Activated CD4-positive, alpha-beta T cell treated with anti-CD3 and anti-CD28 coated beads, Interleukin-2, amount 10 ng/mL, durations not matched to agents 24 days and 14 days (primary cell): Measurements from ENCODE around the gene MRPS34. TPM values are rescaled to one million over a fixed set of nuclear protein-coding genes. Genes with fewer than 3 reads are reported as not detected.

Experiments
- DNase-seq: peaks from one replicate; pipeline ENCODE4 v3.0.0; 2022
- H3K27ac Mint-ChIP-seq: one replicate; pipeline ENCODE4 v1.8.0; 2022; ENCODE audit warnings: mild to moderate bottlenecking, mixed read lengths
- H3K27me3 Mint-ChIP-seq: one replicate; pipeline ENCODE4 v1.8.0; 2022; ENCODE audit warnings: mixed read lengths
- H3K36me3 Mint-ChIP-seq: one replicate; pipeline ENCODE4 v1.8.0; 2022; ENCODE audit warnings: low read depth, mild to moderate bottlenecking, mixed read lengths
- H3K4me1 Mint-ChIP-seq: one replicate; pipeline ENCODE4 v1.8.0; 2021; ENCODE audit warnings: mixed read lengths
- H3K4me3 Mint-ChIP-seq: one replicate; pipeline ENCODE4 v1.8.0; 2022; ENCODE audit warnings: mild to moderate bottlenecking, moderate library complexity, mixed read lengths
- H3K9me3 Mint-ChIP-seq: one replicate; pipeline ENCODE4 v1.8.0; 2021; ENCODE audit warnings: mixed read lengths
- intact Hi-C: fragments of 100-400 bp; cut with micrococcal nuclease; formaldehyde crosslinking; loops from one replicate; pipeline ENCODE4 v1.15.1; 2023
- total RNA-seq: library from RNA; stranded (reverse); gene quantifications from 2 replicates; pipeline ENCODE4 v1.2.3, GENCODE V29; 2022

Gene MRPS34
- total RNA-seq, 1 donor from 2014 or later: 201 TPM

- no peak for DNase-seq
- H3K4me1 Mint-ChIP-seq: peaks cover 3% of the 10 kb centered on the region
- no peak overlapping the region for H3K27ac Mint-ChIP-seq
- no peaks in the 10 kb centered on the region for H3K9me3 Mint-ChIP-seq
- no peak overlapping the region for H3K4me3 Mint-ChIP-seq
- intact Hi-C loops: no loop called here
- no peaks in the 10 kb centered on the region for H3K27me3 Mint-ChIP-seq
- H3K36me3 Mint-ChIP-seq: peaks cover 23% of the 10 kb centered on the region
Observed at GRCh38 chr16:1766231-1766630, 6.7 kb downstream of the MRPS34 start.

- H3K4me1 Mint-ChIP-seq: peaks cover 3% of the 10 kb centered on the region
- H3K4me3 Mint-ChIP-seq: no peak overlapping the region
- peak; percentile 56 for DNase-seq
- intact Hi-C loops: no loop called here
- H3K27ac Mint-ChIP-seq: no peak overlapping the region
- peaks cover 24% of the 10 kb centered on the region for H3K36me3 Mint-ChIP-seq
- no peaks in the 10 kb centered on the region for H3K27me3 Mint-ChIP-seq
- no peaks in the 10 kb centered on the region for H3K9me3 Mint-ChIP-seq
Observed at GRCh38 chr16:1765826-1766225, 7.1 kb downstream of the MRPS34 start.

- H3K27me3 Mint-ChIP-seq: no peaks in the 10 kb centered on the region
- H3K4me1 Mint-ChIP-seq: peaks cover under 1% of the 10 kb centered on the region
- H3K27ac Mint-ChIP-seq: no peak overlapping the region
- intact Hi-C loops: no loop called here
- H3K36me3 Mint-ChIP-seq: peaks cover 22% of the 10 kb centered on the region
- no peak for DNase-seq
- H3K9me3 Mint-ChIP-seq: no peaks in the 10 kb centered on the region
- H3K4me3 Mint-ChIP-seq: no peak overlapping the region
Observed at GRCh38 chr16:1764971-1765370, 8.0 kb downstream of the MRPS34 start.

- peaks cover 21% of the 10 kb centered on the region for H3K36me3 Mint-ChIP-seq
- H3K4me3 Mint-ChIP-seq: no peak overlapping the region
- intact Hi-C loops: no loop called here
- H3K27ac Mint-ChIP-seq: no peak overlapping the region
- H3K4me1 Mint-ChIP-seq: no peaks in the 10 kb centered on the region
- H3K9me3 Mint-ChIP-seq: no peaks in the 10 kb centered on the region
- DNase-seq: no peak
- H3K27me3 Mint-ChIP-seq: no peaks in the 10 kb centered on the region
Observed at GRCh38 chr16:1763521-1764511, 9.1 kb downstream of the MRPS34 start.

GRCh38 chr16:1762879-1763520 lies 9.9 kb downstream of the MRPS34 start:
- no peak for DNase-seq
- H3K9me3 Mint-ChIP-seq: no peaks in the 10 kb centered on the region
- no peak overlapping the region for H3K27ac Mint-ChIP-seq
- H3K27me3 Mint-ChIP-seq: no peaks in the 10 kb centered on the region
- H3K4me3 Mint-ChIP-seq: no peak overlapping the region
- no peaks in the 10 kb centered on the region for H3K4me1 Mint-ChIP-seq
- H3K36me3 Mint-ChIP-seq: peaks cover 18% of the 10 kb centered on the region
- intact Hi-C loops: no loop called here

GRCh38 chr16:1762196-1762878 lies 10.6 kb downstream of the MRPS34 start:
- no peak overlapping the region for H3K4me3 Mint-ChIP-seq
- no peaks in the 10 kb centered on the region for H3K9me3 Mint-ChIP-seq
- peaks cover 18% of the 10 kb centered on the region for H3K36me3 Mint-ChIP-seq
- no peaks in the 10 kb centered on the region for H3K4me1 Mint-ChIP-seq
- H3K27ac Mint-ChIP-seq: no peak overlapping the region
- no peak for DNase-seq
- no peaks in the 10 kb centered on the region for H3K27me3 Mint-ChIP-seq
- intact Hi-C loops: no loop called here

GRCh38 chr16:1761751-1762150 lies 11.2 kb downstream of the MRPS34 start:
- H3K27me3 Mint-ChIP-seq: no peaks in the 10 kb centered on the region
- H3K4me3 Mint-ChIP-seq: no peak overlapping the region
- no peak overlapping the region for H3K27ac Mint-ChIP-seq
- H3K36me3 Mint-ChIP-seq: peaks cover 14% of the 10 kb centered on the region
- intact Hi-C loops: no loop called here
- peaks cover 3% of the 10 kb centered on the region for H3K4me1 Mint-ChIP-seq
- no peak for DNase-seq
- no peaks in the 10 kb centered on the region for H3K9me3 Mint-ChIP-seq

- H3K27ac Mint-ChIP-seq: no peak overlapping the region
- H3K4me3 Mint-ChIP-seq: no peak overlapping the region
- no peaks in the 10 kb centered on the region for H3K9me3 Mint-ChIP-seq
- intact Hi-C loops: no loop called here
- no peaks in the 10 kb centered on the region for H3K27me3 Mint-ChIP-seq
- no peak for DNase-seq
- H3K4me1 Mint-ChIP-seq: peaks cover 5% of the 10 kb centered on the region
- peaks cover 12% of the 10 kb centered on the region for H3K36me3 Mint-ChIP-seq
Observed at GRCh38 chr16:1760911-1761310, 12.0 kb downstream of the MRPS34 start.

GRCh38 chr16:1759511-1759910 lies 13.4 kb downstream of the MRPS34 start:
- Mint-ChIP-seq H3K36me3 (peaks cover 17% of the 10 kb centered on the region), H3K4me3 (no peak overlapping the region), H3K27ac (no peak overlapping the region), H3K4me1 (peaks cover 5% of the 10 kb centered on the region), H3K9me3 (no peaks in the 10 kb centered on the region), H3K27me3 (no peaks in the 10 kb centered on the region)
- no peak for DNase-seq
- intact Hi-C loops: no loop called here

GRCh38 chr16:1758923-1759322 lies 14.0 kb downstream of the MRPS34 start:
- no peak overlapping the region for H3K27ac Mint-ChIP-seq
- peaks cover 18% of the 10 kb centered on the region for H3K36me3 Mint-ChIP-seq
- H3K9me3 Mint-ChIP-seq: no peaks in the 10 kb centered on the region
- no peak overlapping the region for H3K4me3 Mint-ChIP-seq
- peaks cover 5% of the 10 kb centered on the region for H3K4me1 Mint-ChIP-seq
- H3K27me3 Mint-ChIP-seq: no peaks in the 10 kb centered on the region
- no peak for DNase-seq
- intact Hi-C loops: no loop called here

GRCh38 chr16:1757714-1758461 lies 15.0 kb downstream of the MRPS34 start:
- Mint-ChIP-seq H3K27me3 (no peaks in the 10 kb centered on the region), H3K4me3 (no peak overlapping the region), H3K27ac (peak overlapping the region; percentile 66), H3K4me1 (peaks cover 5% of the 10 kb centered on the region), H3K36me3 (peaks cover 18% of the 10 kb centered on the region), H3K9me3 (no peaks in the 10 kb centered on the region)
- intact Hi-C loops: no loop called here
- no peak for DNase-seq

GRCh38 chr16:1754204-1754603 lies 18.7 kb downstream of the MRPS34 start:
- DNase-seq: no peak
- Mint-ChIP-seq H3K27me3 (no peaks in the 10 kb centered on the region), H3K4me3 (no peak overlapping the region), H3K27ac (no peak overlapping the region), H3K36me3 (peaks cover 9% of the 10 kb centered on the region), H3K4me1 (peaks cover 5% of the 10 kb centered on the region), H3K9me3 (no peaks in the 10 kb centered on the region)
- intact Hi-C loops: no loop called here

- Mint-ChIP-seq H3K36me3 (peaks cover 13% of the 10 kb centered on the region), H3K27me3 (no peaks in the 10 kb centered on the region), H3K4me3 (no peak overlapping the region), H3K9me3 (no peaks in the 10 kb centered on the region), H3K27ac (no peak overlapping the region), H3K4me1 (peaks cover 5% of the 10 kb centered on the region)
- intact Hi-C loops: no loop called here
- no peak for DNase-seq
Observed at GRCh38 chr16:1752853-1753252, 20.1 kb downstream of the MRPS34 start.
